A673 (cell line): ENCODE results near the gene PDE6A.

ENCODE experiments used
- CTCF ChIP-seq: fragments of 300-800, 200-600 bp; sonication (generic); conservative IDR thresholded peaks from 2 replicates; pipeline ENCODE4 v1.5.1; 2017; ENCODE audit warnings: low read depth, mild to moderate bottlenecking, antibody characterized with exemption, low read length, moderate library complexity, mixed read lengths
- EZH2 ChIP-seq: fragments of 200-600 bp; sonication (generic); IDR thresholded peaks from 2 replicates; pipeline ENCODE4 v1.6.1; 2017; ENCODE audit warnings: borderline replicate concordance, low read depth, mild to moderate bottlenecking, mixed read lengths, antibody characterized with exemption, low read length; ENCODE audit not compliant: poor library complexity, severe bottlenecking

GRCh38 chr5:149847611-149848010, 97.0 kb downstream of the PDE6A start:
- no peak for TF ChIP-seq CTCF
- TF ChIP-seq EZH2, result no peak
